Karpas-422 (cell line): ENCODE data around the gene CRIP2. TPM values are rescaled to one million over a fixed set of nuclear protein-coding genes. Genes with fewer than 3 reads are reported as not detected.

ENCODE experiments used
- DNase-seq: peaks from one replicate; pipeline ENCODE4 v3.0.0-alpha.2; 2015
- H2AFZ ChIP-seq: fragments of 200-600 bp; sonication (generic); 2 replicates; pipeline ENCODE4 v1.6.1; 2014; ENCODE audit warnings: antibody characterized with exemption, low read length, mixed read lengths
- H3K27ac ChIP-seq: fragments of 200-600 bp; sonication (generic); 2 replicates; pipeline ENCODE4 v1.5.1; 2014; ENCODE audit warnings: mild to moderate bottlenecking, low read length, moderate library complexity
- H3K27me3 ChIP-seq: fragments of 200-600 bp; sonication (generic); 2 replicates; pipeline ENCODE4 v1.6.1; 2014; ENCODE audit warnings: low read length, mixed read lengths
- H3K36me3 ChIP-seq: fragments of 200-600 bp; sonication (generic); 2 replicates; pipeline ENCODE4 v1.6.1; 2014; ENCODE audit warnings: low read length, mixed read lengths; ENCODE audit not compliant: insufficient read depth
- H3K4me1 ChIP-seq: fragments of 200-600 bp; sonication (generic); 2 replicates; pipeline ENCODE4 v1.6.1; 2014; ENCODE audit warnings: mild to moderate bottlenecking, low read length, mixed read lengths
- H3K4me2 ChIP-seq: fragments of 200-600 bp; sonication (generic); 2 replicates; pipeline ENCODE4 v1.6.1; 2014; ENCODE audit warnings: low read length, low read depth, mild to moderate bottlenecking; ENCODE audit not compliant: poor library complexity, severe bottlenecking
- H3K4me3 ChIP-seq: fragments of 200-600 bp; sonication (generic); 2 replicates; pipeline ENCODE4 v1.5.1; 2014; ENCODE audit warnings: mild to moderate bottlenecking, antibody characterized with exemption, low read length, mixed read lengths
- H3K79me2 ChIP-seq: fragments of 200-600 bp; sonication (generic); 2 replicates; pipeline ENCODE4 v1.6.1; 2014; ENCODE audit warnings: mild to moderate bottlenecking, low read length, mixed read lengths
- H3K9ac ChIP-seq: fragments of 200-600 bp; sonication (generic); 2 replicates; pipeline ENCODE4 v1.6.0; 2014; ENCODE audit warnings: low read length
- H3K9me2 ChIP-seq: fragments of 200-600 bp; sonication (generic), shearing (Covaris generic); replicated peaks from 2 replicates; pipeline ENCODE4 v1.6.0; 2014; ENCODE audit warnings: mild to moderate bottlenecking, low read length, moderate library complexity; ENCODE audit not compliant: insufficient read depth
- H3K9me3 ChIP-seq: fragments of 300-700, 200-600 bp; sonication (generic); 2 replicates; pipeline ENCODE4 v1.6.1; 2014; ENCODE audit warnings: low read length, mixed read lengths
- H4K20me1 ChIP-seq: fragments of 200-600 bp; sonication (generic); 2 replicates; pipeline ENCODE4 v1.6.1; 2014; ENCODE audit warnings: mild to moderate bottlenecking, antibody characterized with exemption, low read length, low read depth; ENCODE audit not compliant: insufficient read depth
- total RNA-seq: library from RNA; depleted of rRNA; stranded (reverse); fragments of >200 nt; shearing (Covaris generic); gene quantifications from 2 replicates; pipeline ENCODE4 v1.2.3, GENCODE V29; 2014; ENCODE audit warnings: low replicate concordance

Gene CRIP2
- total RNA-seq, 1 experiment from 2014 or later: 0.45 TPM

- Histone ChIP-seq H3K9me3 (no peaks in the 10 kb centered on the region), H3K36me3 (no peaks in the 10 kb centered on the region), H3K79me2 (peaks cover 3% of the 10 kb centered on the region; the same call in 1 of the 2 replicates), H3K4me3 (no peak overlapping the region), H2AFZ (no peak overlapping the region), H4K20me1 (peaks cover 11% of the 10 kb centered on the region; the same call in 1 of the 2 replicates), H3K9ac (no peak overlapping the region), H3K4me2 (no peak overlapping the region), H3K9me2 (no peaks in the 10 kb centered on the region), H3K27me3 (no peaks in the 10 kb centered on the region), H3K4me1 (peaks cover 60% of the 10 kb centered on the region), H3K27ac (no peak overlapping the region)
- DNase-seq: no peak
Observed at GRCh38 chr14:105484069-105484996, 9.7 kb downstream of the CRIP2 start.

- H3K9ac ChIP-seq: no peak overlapping the region
- no peaks in the 10 kb centered on the region for H3K27me3 ChIP-seq
- H3K4me2 ChIP-seq: no peak overlapping the region
- H3K36me3 ChIP-seq: no peaks in the 10 kb centered on the region
- H3K4me1 ChIP-seq: peaks cover 67% of the 10 kb centered on the region
- DNase-seq: no peak
- H3K9me3 ChIP-seq: no peaks in the 10 kb centered on the region
- peaks cover 3% of the 10 kb centered on the region; the same call in 1 of the 2 replicates for H3K79me2 ChIP-seq
- peaks cover 11% of the 10 kb centered on the region; the same call in 1 of the 2 replicates for H4K20me1 ChIP-seq
- no peaks in the 10 kb centered on the region for H3K9me2 ChIP-seq
- H3K27ac ChIP-seq: no peak overlapping the region
- H2AFZ ChIP-seq: no peak overlapping the region
- H3K4me3 ChIP-seq: no peak overlapping the region
Observed at GRCh38 chr14:105484997-105485393, 10.4 kb downstream of the CRIP2 start.

- Histone ChIP-seq H3K36me3 (no peaks in the 10 kb centered on the region), H3K79me2 (peaks cover 3% of the 10 kb centered on the region; the same call in 1 of the 2 replicates), H3K4me3 (peak overlapping the region; percentile 94; the same call in 1 of the 2 replicates), H2AFZ (no peak overlapping the region), H3K4me2 (peak overlapping the region; percentile 98), H3K27ac (no peak overlapping the region), H4K20me1 (peaks cover 11% of the 10 kb centered on the region; the same call in 1 of the 2 replicates), H3K9ac (peak overlapping the region; percentile 95), H3K9me2 (no peaks in the 10 kb centered on the region), H3K27me3 (no peaks in the 10 kb centered on the region), H3K9me3 (no peaks in the 10 kb centered on the region), H3K4me1 (peaks cover 68% of the 10 kb centered on the region)
- DNase-seq: peak; percentile 85
Observed at GRCh38 chr14:105485739-105486162, 11.1 kb downstream of the CRIP2 start.

- peaks cover 11% of the 10 kb centered on the region; the same call in 1 of the 2 replicates for H4K20me1 ChIP-seq
- peaks cover 62% of the 10 kb centered on the region for H3K4me1 ChIP-seq
- H3K4me2 ChIP-seq: peak within 1 kb of the TSS; percentile 98
- peak within 1 kb of the TSS; percentile 95 for H3K9ac ChIP-seq
- peak within 1 kb of the TSS; percentile 69 for H2AFZ ChIP-seq
- peaks cover 3% of the 10 kb centered on the region; the same call in 1 of the 2 replicates for H3K79me2 ChIP-seq
- no peaks in the 10 kb centered on the region for H3K9me2 ChIP-seq
- no peaks in the 10 kb centered on the region for H3K36me3 ChIP-seq
- peak within 1 kb of the TSS; percentile 94 for H3K4me3 ChIP-seq
- H3K27me3 ChIP-seq: no peaks in the 10 kb centered on the region
- DNase-seq: peak; percentile 65
- no peaks in the 10 kb centered on the region for H3K9me3 ChIP-seq
- H3K27ac ChIP-seq: peak within 1 kb of the TSS; percentile 44; the same call in 1 of the 2 replicates
Observed at GRCh38 chr14:105486163-105486973, 11.7 kb downstream of the CRIP2 start, which contains the start of gene CRIP1. CRIP1 (plus strand) TSS chr14:105486886; CDS start chr14:105487260, 374 bp downstream.

- H3K27me3 ChIP-seq: no peaks in the 10 kb centered on the region
- H3K27ac ChIP-seq: peak overlapping the region; percentile 44; the same call in 1 of the 2 replicates
- peaks cover 59% of the 10 kb centered on the region for H3K4me1 ChIP-seq
- H3K9ac ChIP-seq: peak overlapping the region; percentile 95
- no peaks in the 10 kb centered on the region for H3K9me3 ChIP-seq
- H3K9me2 ChIP-seq: no peaks in the 10 kb centered on the region
- peak overlapping the region; percentile 94 for H3K4me3 ChIP-seq
- DNase-seq: peak; percentile 87
- peak overlapping the region; percentile 98 for H3K4me2 ChIP-seq
- H3K79me2 ChIP-seq: peaks cover 5% of the 10 kb centered on the region
- peaks cover 14% of the 10 kb centered on the region for H4K20me1 ChIP-seq
- peak overlapping the region; percentile 69 for H2AFZ ChIP-seq
- H3K36me3 ChIP-seq: no peaks in the 10 kb centered on the region
Observed at GRCh38 chr14:105486974-105487448, 12.4 kb downstream of the CRIP2 start.

GRCh38 chr14:105487449-105487985 is 12.9 kb downstream of the CRIP2 start:
- Histone ChIP-seq H3K4me2 (peak overlapping the region; percentile 98), H3K27me3 (no peaks in the 10 kb centered on the region), H4K20me1 (peaks cover 14% of the 10 kb centered on the region), H3K9ac (peak overlapping the region; percentile 95), H3K9me3 (no peaks in the 10 kb centered on the region), H3K9me2 (no peaks in the 10 kb centered on the region), H3K27ac (peak overlapping the region; percentile 44; the same call in 1 of the 2 replicates), H3K79me2 (peaks cover 8% of the 10 kb centered on the region), H3K4me3 (peak overlapping the region; percentile 94), H2AFZ (peak overlapping the region; percentile 69), H3K36me3 (no peaks in the 10 kb centered on the region), H3K4me1 (peaks cover 59% of the 10 kb centered on the region)
- peak; percentile 85 for DNase-seq

GRCh38 chr14:105487986-105488777 is 13.6 kb downstream of the CRIP2 start:
- Histone ChIP-seq H3K27ac (no peak overlapping the region), H4K20me1 (peaks cover 18% of the 10 kb centered on the region), H3K27me3 (no peaks in the 10 kb centered on the region), H3K4me1 (peaks cover 56% of the 10 kb centered on the region), H3K9ac (peak overlapping the region; percentile 95), H3K9me3 (no peaks in the 10 kb centered on the region), H3K4me3 (peak overlapping the region; percentile 94), H3K4me2 (peak overlapping the region; percentile 98), H3K36me3 (no peaks in the 10 kb centered on the region), H3K9me2 (no peaks in the 10 kb centered on the region), H3K79me2 (peaks cover 8% of the 10 kb centered on the region), H2AFZ (peak overlapping the region; percentile 48; the same call in 1 of the 2 replicates)
- DNase-seq: no peak
